ENCODE data around the gene HSPB7. TPM values are rescaled to one million over a fixed set of nuclear protein-coding genes. Genes with fewer than 3 reads are reported as not detected.
A peak's percentile ranks its signal among the peaks of the same experiment; 100 is the strongest.
"Not testable (repeated sequence)": the region's sequence is repeated elsewhere in the genome, so short reads cannot be mapped to it uniquely, and the experiment has no call there.

The HSPB7 gene
- total RNA-seq, 2 donors from 2014 or later, result 11.4 to 20.4 TPM

GRCh38 chr1:16032388-16033102 lies 14.7 kb upstream of the HSPB7 start:
- WGBS, result 54% methylated on average over 18 of the region's 18 CpGs
- TF ChIP-seq POLR2A (IDR thresholded peaks at IDR 0.05) (no peak), CTCF (IDR thresholded peaks at IDR 0.05) (peak; percentile 76 to 99 (median 88)), POLR2AphosphoS5 (IDR thresholded peaks at IDR 0.05) (peak; percentile 30)
- H3K27ac ChIP-seq, result no peak overlapping the region
- H3K27me3 ChIP-seq (replicated peaks; ENCODE audit: insufficient read depth), result no peaks in the 10 kb centered on the region
- DNase-seq (ENCODE audit: low spot score), result peak; percentile 73
- H3K4me3 ChIP-seq, result no peak overlapping the region
- H3K36me3 ChIP-seq, result no peaks in the 10 kb centered on the region
- no peaks in the 10 kb centered on the region for H3K4me1 ChIP-seq (replicated peaks)
- no peaks in the 10 kb centered on the region for H3K9me3 ChIP-seq
- intact Hi-C loops (cut with DNase I), result loop anchor here (1.0 kb wide), 1 partner anchor 23 kb away; no protein-coding TSS in a partner anchor

- WGBS, result 94% methylated on average over 8 of the region's 8 CpGs
- no peak overlapping the region for H3K27ac ChIP-seq
- intact Hi-C loops (cut with DNase I), result no loop called here
- no peaks in the 10 kb centered on the region for H3K36me3 ChIP-seq
- no peaks in the 10 kb centered on the region for H3K9me3 ChIP-seq
- H3K4me3 ChIP-seq, result no peak overlapping the region
- H3K27me3 ChIP-seq (replicated peaks; ENCODE audit: insufficient read depth), result no peaks in the 10 kb centered on the region
- TF ChIP-seq POLR2AphosphoS5 (IDR thresholded peaks at IDR 0.05), result no peak
- TF ChIP-seq CTCF (IDR thresholded peaks at IDR 0.05), result no peak
- H3K4me1 ChIP-seq (replicated peaks), result peaks cover 4% of the 10 kb centered on the region
- no peak for DNase-seq (ENCODE audit: low spot score)
These were observed 13.7 kb upstream of the HSPB7 start for GRCh38 chr1:16031551-16031950.

- Histone ChIP-seq H3K27ac (no peak overlapping the region), H3K9me3 (no peaks in the 10 kb centered on the region), H3K4me3 (no peak overlapping the region), H3K27me3 (replicated peaks; ENCODE audit: insufficient read depth) (no peaks in the 10 kb centered on the region), H3K4me1 (replicated peaks) (peaks cover 4% of the 10 kb centered on the region), H3K36me3 (no peaks in the 10 kb centered on the region)
- TF ChIP-seq POLR2A (IDR thresholded peaks at IDR 0.05), result no peak
- no peak for TF ChIP-seq CTCF (IDR thresholded peaks at IDR 0.05)
- no peak for TF ChIP-seq POLR2AphosphoS5 (IDR thresholded peaks at IDR 0.05)
- no peak for DNase-seq (ENCODE audit: low spot score)
- WGBS, result 100% methylated on average over 1 of the region's 1 CpG
- intact Hi-C loops (cut with DNase I), result no loop called here
These were observed 11.4 kb upstream of the HSPB7 start for GRCh38 chr1:16029288-16029687.

- DNase-seq (ENCODE audit: low spot score); H3K27ac ChIP-seq; H3K4me3 ChIP-seq; H3K36me3 ChIP-seq; intact Hi-C loops (cut with DNase I); H3K27me3 ChIP-seq (replicated peaks; ENCODE audit: insufficient read depth); H3K9me3 ChIP-seq; H3K4me1 ChIP-seq (replicated peaks): not testable (repeated sequence)
- WGBS, result 83% methylated on average over 13 of the region's 13 CpGs
These were observed 11.1 kb upstream of the HSPB7 start for GRCh38 chr1:16029003-16029268.

- TF ChIP-seq POLR2AphosphoS5 (IDR thresholded peaks at IDR 0.05) (no peak), CTCF (IDR thresholded peaks at IDR 0.05) (no peak), POLR2A (IDR thresholded peaks at IDR 0.05) (no peak)
- no peaks in the 10 kb centered on the region for H3K36me3 ChIP-seq
- 70% methylated on average over 19 of the region's 19 CpGs for WGBS
- intact Hi-C loops (cut with DNase I), result no loop called here
- DNase-seq (ENCODE audit: low spot score), result no peak
- peaks cover 4% of the 10 kb centered on the region for H3K4me1 ChIP-seq (replicated peaks)
- no peaks in the 10 kb centered on the region for H3K27me3 ChIP-seq (replicated peaks; ENCODE audit: insufficient read depth)
- no peak overlapping the region for H3K4me3 ChIP-seq
- H3K27ac ChIP-seq, result no peak overlapping the region
- H3K9me3 ChIP-seq, result no peaks in the 10 kb centered on the region
These were observed 10.6 kb upstream of the HSPB7 start for GRCh38 chr1:16028237-16029002.

Data from prostate gland (tissue), 2 donors.